ENCODE results near the gene TMEM59. TPM values are rescaled to one million over a fixed set of nuclear protein-coding genes. Genes with fewer than 3 reads are reported as not detected.
"Not testable (repeated sequence)": the region's sequence is repeated elsewhere in the genome, so short reads cannot be mapped to it uniquely, and the experiment has no call there.

TMEM59 gene
- total RNA-seq, 4 donors from 2014 or later, result 157 to 323 (median 234) TPM

- H3K9me3 ChIP-seq, result no peaks in the 10 kb centered on the region
- H3K36me3 ChIP-seq, result no peaks in the 10 kb centered on the region
- H3K4me3 ChIP-seq, result peak overlapping the region; percentile 95
- H3K4me1 ChIP-seq, result peaks cover 59% of the 10 kb centered on the region
- H3K27me3 ChIP-seq, result no peaks in the 10 kb centered on the region
- TF ChIP-seq POLR2A (IDR thresholded peaks at IDR 0.05) (no peak), EP300 (IDR thresholded peaks at IDR 0.05) (no peak), POLR2AphosphoS5 (IDR thresholded peaks at IDR 0.05) (no peak)
- TF ChIP-seq, protein P1, sequence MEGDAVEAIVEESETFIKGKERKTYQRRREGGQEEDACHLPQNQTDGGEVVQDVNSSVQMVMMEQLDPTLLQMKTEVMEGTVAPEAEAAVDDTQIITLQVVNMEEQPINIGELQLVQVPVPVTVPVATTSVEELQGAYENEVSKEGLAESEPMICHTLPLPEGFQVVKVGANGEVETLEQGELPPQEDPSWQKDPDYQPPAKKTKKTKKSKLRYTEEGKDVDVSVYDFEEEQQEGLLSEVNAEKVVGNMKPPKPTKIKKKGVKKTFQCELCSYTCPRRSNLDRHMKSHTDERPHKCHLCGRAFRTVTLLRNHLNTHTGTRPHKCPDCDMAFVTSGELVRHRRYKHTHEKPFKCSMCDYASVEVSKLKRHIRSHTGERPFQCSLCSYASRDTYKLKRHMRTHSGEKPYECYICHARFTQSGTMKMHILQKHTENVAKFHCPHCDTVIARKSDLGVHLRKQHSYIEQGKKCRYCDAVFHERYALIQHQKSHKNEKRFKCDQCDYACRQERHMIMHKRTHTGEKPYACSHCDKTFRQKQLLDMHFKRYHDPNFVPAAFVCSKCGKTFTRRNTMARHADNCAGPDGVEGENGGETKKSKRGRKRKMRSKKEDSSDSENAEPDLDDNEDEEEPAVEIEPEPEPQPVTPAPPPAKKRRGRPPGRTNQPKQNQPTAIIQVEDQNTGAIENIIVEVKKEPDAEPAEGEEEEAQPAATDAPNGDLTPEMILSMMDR (IDR thresholded peaks at IDR 0.05), result no peak
- H3K27ac ChIP-seq, result peak overlapping the region; percentile 99
- 3% methylated on average over 8 of the region's 8 CpGs for WGBS
- DNase-seq (ENCODE audit: low spot score in 2 of 2), result no peak
Observed at GRCh38 chr1:54051933-54052430, 1.0 kb downstream of the TMEM59 start.

DNA sequence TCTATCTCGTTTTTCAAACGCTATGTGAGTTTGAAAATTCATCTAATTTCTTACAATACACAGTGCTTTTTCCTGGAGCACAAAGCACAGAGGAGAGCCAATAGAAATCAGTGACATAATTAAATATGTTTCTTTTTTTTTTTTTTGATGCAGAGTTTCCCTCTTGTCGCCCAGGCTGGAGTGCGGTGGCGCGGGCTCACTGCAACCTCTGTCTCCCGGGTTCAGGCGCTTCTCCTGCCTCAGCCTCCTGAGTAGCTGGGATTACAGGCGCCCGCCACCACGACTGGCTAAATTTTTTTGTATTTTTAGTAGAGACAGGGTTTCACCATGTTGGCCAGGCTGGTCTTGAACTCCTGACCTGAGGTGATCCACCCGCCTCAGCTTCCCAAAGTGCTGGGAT is 2.6 kb downstream of the TMEM59 start:
- not testable (repeated sequence) for H3K9me3 ChIP-seq; H3K36me3 ChIP-seq; DNase-seq (ENCODE audit: low spot score in 2 of 2); H3K4me3 ChIP-seq; H3K27me3 ChIP-seq; H3K27ac ChIP-seq
- 97% methylated on average over 12 of the region's 12 CpGs for WGBS
- H3K4me1 ChIP-seq, result peaks cover 61% of the 10 kb centered on the region

DNA sequence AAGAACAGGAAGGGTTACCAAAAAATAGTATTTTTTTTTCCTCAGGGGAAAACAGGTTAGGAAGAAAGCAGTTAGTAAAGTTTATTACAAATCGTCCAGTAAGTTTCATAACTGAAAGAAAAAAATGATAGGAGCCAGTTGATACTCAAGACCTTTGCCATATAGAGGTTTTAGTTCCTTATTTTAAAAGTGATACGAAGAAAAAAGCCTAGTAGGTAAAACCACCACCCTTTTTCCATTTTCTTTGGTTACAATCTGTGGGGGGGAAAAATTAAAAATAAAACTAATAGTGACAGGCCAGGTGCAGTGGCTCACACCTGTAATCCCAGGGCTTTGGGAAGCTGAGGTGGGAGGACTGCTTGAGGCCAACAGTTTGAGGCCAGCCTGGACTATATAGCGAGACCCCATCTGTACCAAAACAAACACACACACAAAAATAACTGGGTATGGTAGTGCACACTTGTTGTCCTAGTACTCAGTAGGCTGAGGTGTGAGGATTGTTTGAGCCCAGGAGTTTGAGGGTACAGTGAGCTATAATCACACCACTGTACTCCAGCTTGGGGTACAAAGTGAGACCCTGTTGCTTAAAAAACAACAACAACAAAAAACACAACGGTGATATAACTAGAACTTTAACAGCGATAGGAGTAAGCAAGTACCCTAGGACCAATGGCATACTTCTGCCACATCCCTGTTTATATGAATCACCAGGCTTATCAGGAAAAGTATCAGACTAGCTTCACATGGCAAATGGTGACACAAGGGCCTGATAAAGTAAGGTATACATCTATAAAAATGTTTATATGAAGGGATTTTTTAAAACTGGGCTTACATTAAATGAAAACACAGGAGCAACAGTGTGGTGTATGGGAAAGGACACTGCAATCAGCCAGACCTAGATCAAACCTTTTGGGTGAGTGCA is 5.4 kb downstream of the TMEM59 start:
- DNase-seq (ENCODE audit: low spot score in 2 of 2), result no peak
- no peaks in the 10 kb centered on the region for H3K27me3 ChIP-seq
- H3K4me3 ChIP-seq, result no peak overlapping the region
- H3K9me3 ChIP-seq, result no peaks in the 10 kb centered on the region
- TF ChIP-seq, protein P1 (IDR thresholded peaks at IDR 0.05), result no peak
- no peak for TF ChIP-seq EP300 (IDR thresholded peaks at IDR 0.05)
- no peak for TF ChIP-seq POLR2AphosphoS5 (IDR thresholded peaks at IDR 0.05)
- TF ChIP-seq POLR2A (IDR thresholded peaks at IDR 0.05), result no peak
- H3K4me1 ChIP-seq, result peaks cover 49% of the 10 kb centered on the region
- WGBS, result 68% methylated on average over 5 of the region's 5 CpGs
- H3K27ac ChIP-seq, result no peak overlapping the region
- peaks cover 19% of the 10 kb centered on the region for H3K36me3 ChIP-seq

- no peaks in the 10 kb centered on the region for H3K27me3 ChIP-seq
- no peak overlapping the region for H3K4me3 ChIP-seq
- no peak for DNase-seq (ENCODE audit: low spot score in 2 of 2)
- H3K27ac ChIP-seq, result no peak overlapping the region
- peaks cover 28% of the 10 kb centered on the region for H3K36me3 ChIP-seq
- peaks cover 44% of the 10 kb centered on the region for H3K4me1 ChIP-seq
- no peak for TF ChIP-seq POLR2A (IDR thresholded peaks at IDR 0.05)
- TF ChIP-seq POLR2AphosphoS5 (IDR thresholded peaks at IDR 0.05), result no peak
- TF ChIP-seq, protein P1 (IDR thresholded peaks at IDR 0.05), result no peak
- no peak for TF ChIP-seq EP300 (IDR thresholded peaks at IDR 0.05)
- WGBS, result 73% methylated on average over 7 of the region's 7 CpGs
- no peaks in the 10 kb centered on the region for H3K9me3 ChIP-seq
Observed at GRCh38 chr1:54046671-54047383, 6.2 kb downstream of the TMEM59 start.

DNA sequence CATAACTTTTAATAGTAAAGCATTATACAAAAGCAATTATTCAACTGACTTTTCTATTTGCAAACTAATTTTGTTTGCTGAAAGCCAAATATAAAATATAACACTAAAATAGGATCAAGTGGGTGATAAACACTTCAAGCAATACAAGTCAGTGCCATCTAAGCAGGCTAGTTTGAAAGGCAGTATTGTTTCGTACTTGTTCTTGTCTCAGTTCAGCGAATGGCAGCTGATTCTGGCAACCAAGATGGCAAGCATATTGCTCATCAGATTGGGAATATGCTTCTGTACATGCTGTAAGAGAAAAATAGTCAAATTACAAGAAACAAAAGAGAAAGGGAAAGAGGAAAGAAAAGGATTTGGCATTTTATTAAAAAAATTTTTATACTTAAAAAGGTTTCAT is 7.5 kb downstream of the TMEM59 start:
- Histone ChIP-seq H3K27me3 (no peaks in the 10 kb centered on the region), H3K36me3 (peaks cover 41% of the 10 kb centered on the region), H3K4me3 (no peak overlapping the region), H3K4me1 (peaks cover 34% of the 10 kb centered on the region), H3K27ac (no peak overlapping the region), H3K9me3 (no peaks in the 10 kb centered on the region)
- WGBS, result 90% methylated on average over 2 of the region's 2 CpGs
- no peak for DNase-seq (ENCODE audit: low spot score in 2 of 2)
- TF ChIP-seq POLR2AphosphoS5 (IDR thresholded peaks at IDR 0.05) (no peak), POLR2A (IDR thresholded peaks at IDR 0.05) (no peak), EP300 (IDR thresholded peaks at IDR 0.05) (no peak)
- TF ChIP-seq, protein P1 (IDR thresholded peaks at IDR 0.05), result no peak

Measured in suprapubic skin (tissue), 4 donors.